ENCODE data around the gene MAML2.

GRCh38 chr11:95976550-95976949, 366.4 kb downstream of the MAML2 start:
- TF ChIP-seq, protein P1, sequence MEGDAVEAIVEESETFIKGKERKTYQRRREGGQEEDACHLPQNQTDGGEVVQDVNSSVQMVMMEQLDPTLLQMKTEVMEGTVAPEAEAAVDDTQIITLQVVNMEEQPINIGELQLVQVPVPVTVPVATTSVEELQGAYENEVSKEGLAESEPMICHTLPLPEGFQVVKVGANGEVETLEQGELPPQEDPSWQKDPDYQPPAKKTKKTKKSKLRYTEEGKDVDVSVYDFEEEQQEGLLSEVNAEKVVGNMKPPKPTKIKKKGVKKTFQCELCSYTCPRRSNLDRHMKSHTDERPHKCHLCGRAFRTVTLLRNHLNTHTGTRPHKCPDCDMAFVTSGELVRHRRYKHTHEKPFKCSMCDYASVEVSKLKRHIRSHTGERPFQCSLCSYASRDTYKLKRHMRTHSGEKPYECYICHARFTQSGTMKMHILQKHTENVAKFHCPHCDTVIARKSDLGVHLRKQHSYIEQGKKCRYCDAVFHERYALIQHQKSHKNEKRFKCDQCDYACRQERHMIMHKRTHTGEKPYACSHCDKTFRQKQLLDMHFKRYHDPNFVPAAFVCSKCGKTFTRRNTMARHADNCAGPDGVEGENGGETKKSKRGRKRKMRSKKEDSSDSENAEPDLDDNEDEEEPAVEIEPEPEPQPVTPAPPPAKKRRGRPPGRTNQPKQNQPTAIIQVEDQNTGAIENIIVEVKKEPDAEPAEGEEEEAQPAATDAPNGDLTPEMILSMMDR (conservative IDR thresholded peaks at IDR 0.05; ENCODE audit: low read length), result no peak
- no peak for TF ChIP-seq EZH2phosphoT487 (IDR thresholded peaks at IDR 0.05; ENCODE audit: borderline replicate concordance, low read depth, low read length)
